ENCODE data around the gene C6orf136. TPM values are rescaled to one million over a fixed set of nuclear protein-coding genes. Genes with fewer than 3 reads are reported as not detected.
A peak's percentile ranks its signal among the peaks of the same experiment; 100 is the strongest.

Gene C6orf136
- total and polyA plus RNA-seq, 9 of the 15 experiments (the other 6 are each of a cell fraction or from before 2014, with no cell fraction given), result 14.1 to 63.1 (median 18.4) TPM

DNA sequence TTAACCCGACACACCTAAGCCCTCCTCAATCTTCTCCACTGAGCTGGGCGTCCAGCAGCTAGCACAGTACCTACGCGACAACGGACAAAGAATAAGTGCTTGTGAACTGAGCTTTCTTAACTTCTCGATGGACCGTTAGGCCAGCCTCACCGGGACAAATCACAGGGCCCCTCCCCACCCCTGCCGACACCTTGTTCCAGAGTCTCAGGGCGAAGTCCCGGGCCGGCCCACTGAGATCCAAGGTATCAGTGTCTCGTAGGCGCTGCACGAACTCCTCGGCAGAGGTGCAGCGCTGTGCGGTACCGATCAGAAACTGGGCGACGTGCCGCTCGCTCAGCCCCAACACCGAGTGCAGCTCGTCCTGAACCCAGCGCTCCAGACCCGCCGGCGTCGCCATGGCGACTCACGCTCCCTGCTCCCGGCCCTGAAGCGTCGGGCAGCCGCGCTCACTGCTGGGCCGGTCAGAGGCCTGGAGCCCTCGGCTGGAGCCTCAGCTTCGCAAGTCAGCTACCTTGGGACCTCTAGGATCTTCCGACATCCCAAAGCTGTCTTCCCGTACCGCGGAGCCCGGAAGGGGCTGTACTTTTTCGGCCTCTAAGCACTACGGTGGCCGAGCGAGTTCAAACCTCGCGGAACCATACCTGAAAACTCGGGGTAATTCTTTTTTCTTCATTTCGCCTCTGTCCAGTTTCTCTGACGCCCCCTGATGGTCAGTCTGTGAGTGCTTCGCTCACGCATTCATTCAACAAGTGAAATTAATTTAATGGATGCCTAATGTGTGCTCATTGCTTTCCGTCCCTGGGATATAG lies 25.7 kb downstream of the C6orf136 start, which contains the start of gene DHX16 (continued):
- TF ChIP-seq, protein P1, sequence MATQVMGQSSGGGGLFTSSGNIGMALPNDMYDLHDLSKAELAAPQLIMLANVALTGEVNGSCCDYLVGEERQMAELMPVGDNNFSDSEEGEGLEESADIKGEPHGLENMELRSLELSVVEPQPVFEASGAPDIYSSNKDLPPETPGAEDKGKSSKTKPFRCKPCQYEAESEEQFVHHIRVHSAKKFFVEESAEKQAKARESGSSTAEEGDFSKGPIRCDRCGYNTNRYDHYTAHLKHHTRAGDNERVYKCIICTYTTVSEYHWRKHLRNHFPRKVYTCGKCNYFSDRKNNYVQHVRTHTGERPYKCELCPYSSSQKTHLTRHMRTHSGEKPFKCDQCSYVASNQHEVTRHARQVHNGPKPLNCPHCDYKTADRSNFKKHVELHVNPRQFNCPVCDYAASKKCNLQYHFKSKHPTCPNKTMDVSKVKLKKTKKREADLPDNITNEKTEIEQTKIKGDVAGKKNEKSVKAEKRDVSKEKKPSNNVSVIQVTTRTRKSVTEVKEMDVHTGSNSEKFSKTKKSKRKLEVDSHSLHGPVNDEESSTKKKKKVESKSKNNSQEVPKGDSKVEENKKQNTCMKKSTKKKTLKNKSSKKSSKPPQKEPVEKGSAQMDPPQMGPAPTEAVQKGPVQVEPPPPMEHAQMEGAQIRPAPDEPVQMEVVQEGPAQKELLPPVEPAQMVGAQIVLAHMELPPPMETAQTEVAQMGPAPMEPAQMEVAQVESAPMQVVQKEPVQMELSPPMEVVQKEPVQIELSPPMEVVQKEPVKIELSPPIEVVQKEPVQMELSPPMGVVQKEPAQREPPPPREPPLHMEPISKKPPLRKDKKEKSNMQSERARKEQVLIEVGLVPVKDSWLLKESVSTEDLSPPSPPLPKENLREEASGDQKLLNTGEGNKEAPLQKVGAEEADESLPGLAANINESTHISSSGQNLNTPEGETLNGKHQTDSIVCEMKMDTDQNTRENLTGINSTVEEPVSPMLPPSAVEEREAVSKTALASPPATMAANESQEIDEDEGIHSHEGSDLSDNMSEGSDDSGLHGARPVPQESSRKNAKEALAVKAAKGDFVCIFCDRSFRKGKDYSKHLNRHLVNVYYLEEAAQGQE (IDR thresholded peaks at IDR 0.05; ENCODE audit: borderline replicate concordance), result peak; percentile 64; the same call in 1 of the 2 replicates
- TF ChIP-seq, protein P1 (CRISPR knock-in tag; IDR thresholded peaks at IDR 0.05; ENCODE audit: low read depth), result peak; percentile 79; the same call in 1 of the 2 replicates
- TF ChIP-seq LARP7 (IDR thresholded peaks at IDR 0.05) (no peak), ZNF76 (CRISPR knock-in tag; IDR thresholded peaks at IDR 0.05; ENCODE audit: borderline replicate concordance) (no peak), GATA2 (CRISPR knock-in tag; IDR thresholded peaks at IDR 0.05) (no peak), SIN3B (IDR thresholded peaks at IDR 0.05; ENCODE audit: low read depth) (peak; percentile 84), ELF2 (CRISPR knock-in tag; IDR thresholded peaks at IDR 0.05) (peak; percentile 85), ESRRB (CRISPR knock-in tag; IDR thresholded peaks at IDR 0.05; ENCODE audit: borderline replicate concordance) (no peak), TAF9B (IDR thresholded peaks at IDR 0.05; ENCODE audit: partially characterized antibody) (no peak), NR1H2 (CRISPR knock-in tag; IDR thresholded peaks at IDR 0.05) (no peak), ZNF175 (CRISPR knock-in tag; IDR thresholded peaks at IDR 0.05; ENCODE audit: low read depth) (no peak), EGR1 (conservative IDR thresholded peaks at IDR 0.05) (no peak), JUNB (CRISPR knock-in tag; conservative IDR thresholded peaks at IDR 0.05) (no peak), TAF15 (IDR thresholded peaks at IDR 0.05; ENCODE audit: low read depth, low read length) (no peak), PHB (CRISPR knock-in tag; IDR thresholded peaks at IDR 0.05) (no peak), BHLHE40 (IDR thresholded peaks at IDR 0.05; ENCODE audit: low read length) (peak; percentile 14; the same call in 1 of the 2 replicates), THRAP3 (IDR thresholded peaks at IDR 0.05; ENCODE audit: borderline replicate concordance) (no peak), ARID1B (IDR thresholded peaks at IDR 0.05) (no peak), RFX7 (CRISPR knock-in tag; IDR thresholded peaks at IDR 0.05) (no peak)
- TF ChIP-seq, protein P2, sequence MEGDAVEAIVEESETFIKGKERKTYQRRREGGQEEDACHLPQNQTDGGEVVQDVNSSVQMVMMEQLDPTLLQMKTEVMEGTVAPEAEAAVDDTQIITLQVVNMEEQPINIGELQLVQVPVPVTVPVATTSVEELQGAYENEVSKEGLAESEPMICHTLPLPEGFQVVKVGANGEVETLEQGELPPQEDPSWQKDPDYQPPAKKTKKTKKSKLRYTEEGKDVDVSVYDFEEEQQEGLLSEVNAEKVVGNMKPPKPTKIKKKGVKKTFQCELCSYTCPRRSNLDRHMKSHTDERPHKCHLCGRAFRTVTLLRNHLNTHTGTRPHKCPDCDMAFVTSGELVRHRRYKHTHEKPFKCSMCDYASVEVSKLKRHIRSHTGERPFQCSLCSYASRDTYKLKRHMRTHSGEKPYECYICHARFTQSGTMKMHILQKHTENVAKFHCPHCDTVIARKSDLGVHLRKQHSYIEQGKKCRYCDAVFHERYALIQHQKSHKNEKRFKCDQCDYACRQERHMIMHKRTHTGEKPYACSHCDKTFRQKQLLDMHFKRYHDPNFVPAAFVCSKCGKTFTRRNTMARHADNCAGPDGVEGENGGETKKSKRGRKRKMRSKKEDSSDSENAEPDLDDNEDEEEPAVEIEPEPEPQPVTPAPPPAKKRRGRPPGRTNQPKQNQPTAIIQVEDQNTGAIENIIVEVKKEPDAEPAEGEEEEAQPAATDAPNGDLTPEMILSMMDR (IDR thresholded peaks at IDR 0.05 in 2 of 3, conservative IDR thresholded peaks at IDR 0.05 in 1 of 3; ENCODE audit: insufficient read depth in 2 of 3, low read depth in 1 of 3, low read length in 3 of 3), result peak; percentile 85 to 98 (median 97)

Measured in K562 (cell line).